Panc1 (cell line): ENCODE data around the gene RPL19. TPM values are rescaled to one million over a fixed set of nuclear protein-coding genes. Genes with fewer than 3 reads are reported as not detected.

Experiments
- ATAC-seq: fragments of 200-7000 bp; cut with Tn5 transposase; 2 replicates; pipeline ENCODE4 v1.9.1; 2020; ENCODE audit warnings: mild to moderate bottlenecking, moderate library complexity
- BruUV-seq: library from RNA; stranded (reverse); fragments of 400-500 nt; replicated peaks from 2 replicates; lab custom pipeline; 2021; lab: Mats Ljungman, UMichigan
- CTCF ChIA-PET: fragments of 300-600 bp; sonication (Branson Sonifier 250); formaldehyde crosslinking; loops from one replicate; lab custom pipeline; 2022; ENCODE audit warnings: antibody characterized with exemption; lab: Charles Lee
- POLR2A ChIA-PET: fragments of 300-600 bp; sonication (Branson Sonifier 250); formaldehyde crosslinking; loops from one replicate; lab custom pipeline; 2022; ENCODE audit warnings: antibody characterized with exemption; lab: Charles Lee
- DNase-seq: peaks from one replicate; pipeline ENCODE4 v3.0.0-alpha.2; 2010; ENCODE audit warnings: low read depth, low spot score
- H3K27ac ChIP-seq: 2 replicates; pipeline ENCODE4 v1.5.1; 2011; ENCODE audit warnings: mild to moderate bottlenecking, low read length, inconsistent platforms
- H3K27me3 ChIP-seq: fragments of 200-500 bp; sonication (Bioruptor generic); 2 replicates; pipeline ENCODE4 v1.6.0; 2014; ENCODE audit warnings: low read length, inconsistent platforms; ENCODE audit not compliant: control insufficient read depth, insufficient read depth
- H3K36me3 ChIP-seq: fragments of 200-500 bp; sonication (Bioruptor generic); 2 replicates; pipeline ENCODE4 v1.5.1; 2014; ENCODE audit warnings: inconsistent platforms, mild to moderate bottlenecking, low read length, moderate library complexity; ENCODE audit not compliant: control insufficient read depth, insufficient read depth
- H3K4me1 ChIP-seq: 2 replicates; pipeline ENCODE4 v1.5.1; 2011; ENCODE audit warnings: inconsistent platforms, mild to moderate bottlenecking, low read length, moderate library complexity; ENCODE audit not compliant: control insufficient read depth, insufficient read depth
- H3K4me3 ChIP-seq, 2 experiments: 2 replicates each; pipeline ENCODE4 v1.5.1; 2011 to 2012; ENCODE audit warnings: low read depth in 2 of 2, low read length in 2 of 2, mild to moderate bottlenecking in 2 of 2, inconsistent platforms in 1 of 2, moderate library complexity in 1 of 2
- H3K9me3 ChIP-seq: fragments of 200-500 bp; sonication (Bioruptor generic); 2 replicates; pipeline ENCODE4 v1.5.1; 2014; ENCODE audit warnings: low read depth, mild to moderate bottlenecking, inconsistent platforms, low read length, moderate library complexity; ENCODE audit not compliant: control insufficient read depth, insufficient read depth
- CTCF ChIP-seq: fragments of 450-650 bp; IDR thresholded peaks from 2 replicates; pipeline ENCODE4 v1.5.1; 2017; ENCODE audit warnings: mild to moderate bottlenecking
- POLR2AphosphoS5 ChIP-seq: IDR thresholded peaks from 2 replicates; pipeline ENCODE4 v1.6.1; 2012; ENCODE audit warnings: mild to moderate bottlenecking, low read depth, low read length, moderate library complexity
- REST ChIP-seq, 2 experiments: IDR thresholded peaks; 2 replicates each; pipeline ENCODE4 v1.6.1; 2011 to 2012; ENCODE audit warnings: low read depth in 2 of 2, control low read depth in 1 of 2, low read length in 1 of 2, mild to moderate bottlenecking in 1 of 2, moderate library complexity in 1 of 2; ENCODE audit not compliant: insufficient read depth in 1 of 2
- SIN3A ChIP-seq: IDR thresholded peaks from 2 replicates; pipeline ENCODE4 v1.6.1; 2012; ENCODE audit warnings: low read depth, mild to moderate bottlenecking, low read length, moderate library complexity, borderline replicate concordance; ENCODE audit not compliant: insufficient read depth
- TCF7L2 ChIP-seq: IDR thresholded peaks from 2 replicates; pipeline ENCODE4 v1.6.1; 2011; ENCODE audit warnings: mild to moderate bottlenecking, low read depth, low read length, inconsistent platforms
- in situ Hi-C: cut with HindIII; loops from 2 replicates; pipeline ENCODE4 v1.10.0; 2016; ENCODE audit warnings: low sequenced_read_pairs, low pct_unique_long_range_greater_than_20kb
- intact Hi-C: fragments of 100-400 bp; cut with micrococcal nuclease; formaldehyde crosslinking; loops from one replicate; pipeline ENCODE4 v1.10.0; 2022; ENCODE audit not compliant: unreplicated experiment
- total RNA-seq: library from RNA; stranded (reverse); gene quantifications from one replicate; pipeline ENCODE4 v1.2.1, GENCODE V29; 2021; ENCODE audit not compliant: unreplicated experiment

RPL19 gene
- total RNA-seq, 1 experiment from 2014 or later = 971 TPM

- Histone ChIP-seq H3K4me3 (no peak overlapping the region), H3K36me3 (no peaks in the 10 kb centered on the region), H3K4me1 (peaks cover 4% of the 10 kb centered on the region; the same call in 1 of the 2 replicates), H3K27me3 (no peaks in the 10 kb centered on the region), H3K27ac (no peak overlapping the region), H3K9me3 (no peaks in the 10 kb centered on the region)
- BruUV-seq = no TSS peak
- CTCF ChIA-PET = interaction anchor here (0.6 kb wide), 1 partner anchor 9 kb away, joined by 3 read pairs; no protein-coding TSS in a partner anchor
- DNase-seq (no peak), ATAC-seq (no peak)
- in situ Hi-C loops = no loop called here
- TF ChIP-seq TCF7L2 (no peak), CTCF (no peak), SIN3A (no peak), POLR2AphosphoS5 (no peak), REST (IDR thresholded peaks at IDR 0.05; ENCODE audit: insufficient read depth in 1 of 2, low read depth in 2 of 2, low read length in 1 of 2) (no peak)
- intact Hi-C loops = no loop called here
- POLR2A ChIA-PET = no interaction called here
Measured at GRCh38 chr17:39161962-39162361, 38.1 kb upstream of the RPL19 start.

GRCh38 chr17:39164675-39165143 is 35.4 kb upstream of the RPL19 start:
- peak overlapping the region; percentile 17 to 25 for H3K4me3 ChIP-seq
- in situ Hi-C loops = no loop called here

More at GRCh38 chr17:39164675-39165143, 35.4 kb upstream of the RPL19 start:
- peak; percentile 87 for ATAC-seq
- intact Hi-C loops = no loop called here
- Histone ChIP-seq H3K9me3 (no peaks in the 10 kb centered on the region), H3K36me3 (no peaks in the 10 kb centered on the region), H3K27me3 (no peaks in the 10 kb centered on the region), H3K27ac (0 out of 2 replicates have a peak overlapping the region, but pooled peaks have one; percentile 23), H3K4me1 (peaks cover 4% of the 10 kb centered on the region; the same call in 1 of the 2 replicates)
- peak; percentile 25 for DNase-seq
- CTCF ChIA-PET = interaction anchor here (0.5 to 1.8 kb wide), 8 partner anchors 8 to 320 kb away, joined by 3 to 11 read pairs (median 4); no protein-coding TSS in a partner anchor
- POLR2A ChIA-PET = no interaction called here
- TF ChIP-seq POLR2AphosphoS5 = no peak
- TF ChIP-seq TCF7L2 = no peak
- peak; percentile 76 for TF ChIP-seq CTCF
- TF ChIP-seq SIN3A = no peak
- no peak for TF ChIP-seq REST (IDR thresholded peaks at IDR 0.05; ENCODE audit: insufficient read depth in 1 of 2, low read depth in 2 of 2, low read length in 1 of 2)
- no TSS peak for BruUV-seq
